ENCODE results near the gene OXA1L. TPM values are rescaled to one million over a fixed set of nuclear protein-coding genes. Genes with fewer than 3 reads are reported as not detected.

The OXA1L gene
- total and polyA plus RNA-seq, 2 of the 13 experiments (the other 11 are each of a cell fraction or from before 2014, with no cell fraction given): 230 to 589 TPM

GRCh38 chr14:22753586-22753985 lies 12.9 kb upstream of the OXA1L start (continued):
- TF ChIP-seq ARNTL (CRISPR knock-in tag; IDR thresholded peaks at IDR 0.05) (no peak), ZKSCAN5 (CRISPR knock-in tag; IDR thresholded peaks at IDR 0.05) (no peak), TFDP1 (CRISPR knock-in tag; IDR thresholded peaks at IDR 0.05; ENCODE audit: borderline replicate concordance) (no peak), ZNF879 (CRISPR knock-in tag; IDR thresholded peaks at IDR 0.05) (no peak), PBX2 (CRISPR knock-in tag; IDR thresholded peaks at IDR 0.05) (peak; percentile 72), ZNF720 (CRISPR knock-in tag; IDR thresholded peaks at IDR 0.05) (no peak), ZNF614 (CRISPR knock-in tag; IDR thresholded peaks at IDR 0.05; ENCODE audit: borderline replicate concordance) (no peak), ZBTB1 (CRISPR knock-in tag; IDR thresholded peaks at IDR 0.05; ENCODE audit: borderline replicate concordance) (no peak), ZBTB42 (CRISPR knock-in tag; IDR thresholded peaks at IDR 0.05) (no peak), ISL2 (CRISPR knock-in tag; IDR thresholded peaks at IDR 0.05) (no peak), ZNF609 (CRISPR knock-in tag; IDR thresholded peaks at IDR 0.05; ENCODE audit: borderline replicate concordance) (no peak), TCF12 (IDR thresholded peaks at IDR 0.05) (no peak), TCF12 (CRISPR knock-in tag; IDR thresholded peaks at IDR 0.05) (no peak), SAP130 (CRISPR knock-in tag; IDR thresholded peaks at IDR 0.05; ENCODE audit: low read depth) (peak; percentile 43; the same call in 1 of the 2 replicates), ZNF253 (CRISPR knock-in tag; IDR thresholded peaks at IDR 0.05; ENCODE audit: borderline replicate concordance) (no peak), ZNF598 (CRISPR knock-in tag; IDR thresholded peaks at IDR 0.05; ENCODE audit: borderline replicate concordance) (no peak), ZNF3 (CRISPR knock-in tag; IDR thresholded peaks at IDR 0.05) (no peak), ZNF160 (CRISPR knock-in tag; IDR thresholded peaks at IDR 0.05) (no peak), ZNF33B (CRISPR knock-in tag; IDR thresholded peaks at IDR 0.05) (no peak), FOXA1 (IDR thresholded peaks at IDR 0.05) (no peak), FOXA1 (CRISPR knock-in tag; IDR thresholded peaks at IDR 0.05) (peak; percentile 34; the same call in 1 of the 2 replicates), ELF1 (CRISPR knock-in tag; IDR thresholded peaks at IDR 0.05) (no peak), ZNF816 (CRISPR knock-in tag; IDR thresholded peaks at IDR 0.05; ENCODE audit: borderline replicate concordance) (no peak), SNAI1 (CRISPR knock-in tag; IDR thresholded peaks at IDR 0.05; ENCODE audit: borderline replicate concordance) (no peak), MXI1 (IDR thresholded peaks at IDR 0.05; ENCODE audit: borderline replicate concordance, low read depth, low read length) (no peak), HBP1 (CRISPR knock-in tag; IDR thresholded peaks at IDR 0.05; ENCODE audit: low read depth) (no peak)

All from HepG2 (cell line).